Caco-2 (cell line): ENCODE measurements around the gene ZEB1. TPM values are rescaled to one million over a fixed set of nuclear protein-coding genes. Genes with fewer than 3 reads are reported as not detected.

ENCODE experiments used
- BruUV-seq: library from RNA; stranded (reverse); fragments of 400-500 nt; replicated peaks from 2 replicates; lab custom pipeline; 2021; lab: Mats Ljungman, UMichigan
- CTCF ChIA-PET: fragments of 300-600 bp; sonication (Branson Sonifier 250); formaldehyde crosslinking; loops from one replicate; lab custom pipeline; 2022; ENCODE audit warnings: antibody characterized with exemption; lab: Charles Lee
- POLR2A ChIA-PET: fragments of 300-600 bp; sonication (Branson Sonifier 250); formaldehyde crosslinking; loops from one replicate; lab custom pipeline; 2022; ENCODE audit warnings: antibody characterized with exemption; lab: Charles Lee
- DNase-seq, 2 experiments: peaks; one replicate each; pipeline versions ENCODE4 v3.0.0 to v3.0.0-alpha.2; 2020 to 2022
- H3K27me3 ChIP-seq: replicated peaks from 2 replicates; pipeline ENCODE4 v1.6.0; 2011; ENCODE audit warnings: low read length; ENCODE audit not compliant: control insufficient read depth, insufficient read depth
- H3K36me3 ChIP-seq: 2 replicates; pipeline ENCODE4 v1.5.1; 2011; ENCODE audit warnings: low read length; ENCODE audit not compliant: control insufficient read depth, insufficient read depth
- H3K4me1 ChIP-seq: fragments of 250-450 bp; sonication (Bioruptor Pico); 2 replicates; pipeline ENCODE4 v1.5.1; 2020; ENCODE audit warnings: mild to moderate bottlenecking
- H3K4me3 ChIP-seq: 2 replicates; pipeline ENCODE4 v1.5.1; 2011; ENCODE audit warnings: low read depth, mild to moderate bottlenecking, control low read depth, low read length
- H3K9me3 ChIP-seq: fragments of 250-450 bp; sonication (Bioruptor Pico); 2 replicates; pipeline ENCODE4 v1.5.1; 2020; ENCODE audit warnings: mild to moderate bottlenecking, moderate library complexity
- H3K27ac Mint-ChIP-seq: one replicate; pipeline ENCODE4 v1.8.0; 2022; ENCODE audit warnings: mixed read lengths; ENCODE audit not compliant: unreplicated experiment
- H3K27me3 Mint-ChIP-seq: one replicate; pipeline ENCODE4 v1.8.0; 2022; ENCODE audit warnings: mixed read lengths; ENCODE audit not compliant: insufficient read depth, unreplicated experiment
- H3K36me3 Mint-ChIP-seq: one replicate; pipeline ENCODE4 v1.8.0; 2022; ENCODE audit warnings: mild to moderate bottlenecking, mixed read lengths; ENCODE audit not compliant: insufficient read depth, unreplicated experiment
- H3K4me1 Mint-ChIP-seq: one replicate; pipeline ENCODE4 v1.8.0; 2022; ENCODE audit warnings: low read depth, mixed read lengths; ENCODE audit not compliant: unreplicated experiment
- H3K4me3 Mint-ChIP-seq: one replicate; pipeline ENCODE4 v1.8.0; 2022; ENCODE audit warnings: mild to moderate bottlenecking, moderate library complexity, mixed read lengths; ENCODE audit not compliant: unreplicated experiment
- H3K9me3 Mint-ChIP-seq: one replicate; pipeline ENCODE4 v1.8.0; 2022; ENCODE audit warnings: mixed read lengths; ENCODE audit not compliant: unreplicated experiment
- CTCF ChIP-seq, 2 experiments: fragments of 200-600 bp in 1 of 2; IDR thresholded peaks; 1 replicate in 1 of 2; 2 replicates in 1 of 2; pipeline versions ENCODE4 v1.5.1 to v1.8.0; 2011 to 2022; ENCODE audit warnings: antibody characterized with exemption in 1 of 2, control low read depth in 1 of 2, inconsistent platforms in 1 of 2, low read depth in 1 of 2, low read length in 1 of 2, mild to moderate bottlenecking in 1 of 2, moderate library complexity in 1 of 2; ENCODE audit not compliant: insufficient read depth in 1 of 2, severe bottlenecking in 1 of 2, unreplicated experiment in 1 of 2
- intact Hi-C: fragments of 100-400 bp; cut with micrococcal nuclease; formaldehyde crosslinking; loops from one replicate; pipeline ENCODE4 v1.10.0; 2022; ENCODE audit not compliant: unreplicated experiment
- total RNA-seq: library from RNA; stranded (reverse); gene quantifications from 2 replicates; pipeline ENCODE4 v1.2.3, GENCODE V29; 2022

ZEB1 gene
- total RNA-seq, 1 experiment from 2014 or later, result not detected

GRCh38 chr10:31460242-31460641 lies 141.2 kb downstream of the ZEB1 start:
- Mint-ChIP-seq H3K36me3 (no peaks in the 10 kb centered on the region), H3K4me1 (no peaks in the 10 kb centered on the region), H3K4me3 (no peak overlapping the region), H3K9me3 (no peaks in the 10 kb centered on the region), H3K27ac (no peak overlapping the region), H3K27me3 (peaks cover 7% of the 10 kb centered on the region)
- H3K4me3 ChIP-seq, result no peak overlapping the region
- ChIA-PET CTCF (no interaction called here), POLR2A (no interaction called here)
- no peak for TF ChIP-seq CTCF (IDR thresholded peaks at IDR 0.05; ENCODE audit: insufficient read depth in 1 of 2, low read depth in 1 of 2, low read length in 1 of 2, severe bottlenecking in 1 of 2, unreplicated experiment in 1 of 2)
- DNase-seq, result no peak
- H3K27me3 ChIP-seq, result no peaks in the 10 kb centered on the region
- BruUV-seq, result no TSS peak
- H3K36me3 ChIP-seq, result no peaks in the 10 kb centered on the region
- intact Hi-C loops, result loop anchor here (10.0 kb wide), 1 partner anchor 735 kb away; no protein-coding TSS in a partner anchor
- no peaks in the 10 kb centered on the region for H3K4me1 ChIP-seq
- no peaks in the 10 kb centered on the region for H3K9me3 ChIP-seq

GRCh38 chr10:31464552-31464951 lies 145.5 kb downstream of the ZEB1 start:
- H3K27me3 Mint-ChIP-seq, result peaks cover 7% of the 10 kb centered on the region
- no peaks in the 10 kb centered on the region for H3K27me3 ChIP-seq
- no peak for TF ChIP-seq CTCF (IDR thresholded peaks at IDR 0.05; ENCODE audit: insufficient read depth in 1 of 2, low read depth in 1 of 2, low read length in 1 of 2, severe bottlenecking in 1 of 2, unreplicated experiment in 1 of 2)
- POLR2A ChIA-PET, result no interaction called here
- H3K9me3 ChIP-seq, result 0 out of 2 replicates have a peak, but pooled peaks cover 3% of the 10 kb centered on the region
- no peaks in the 10 kb centered on the region for H3K36me3 Mint-ChIP-seq
- no peaks in the 10 kb centered on the region for H3K4me1 Mint-ChIP-seq
- H3K36me3 ChIP-seq, result no peaks in the 10 kb centered on the region
- H3K9me3 Mint-ChIP-seq, result no peaks in the 10 kb centered on the region
- H3K4me3 Mint-ChIP-seq, result no peak overlapping the region
- no TSS peak for BruUV-seq
- H3K4me1 ChIP-seq, result no peaks in the 10 kb centered on the region
- no peak overlapping the region for H3K4me3 ChIP-seq
- DNase-seq, result no peak
- H3K27ac Mint-ChIP-seq, result no peak overlapping the region
- CTCF ChIA-PET, result no interaction called here
- intact Hi-C loops, result loop anchor here (10.0 kb wide), 1 partner anchor 740 kb away; no protein-coding TSS in a partner anchor

- BruUV-seq, result no TSS peak
- no peaks in the 10 kb centered on the region for H3K36me3 Mint-ChIP-seq
- CTCF ChIA-PET, result no interaction called here
Observed at GRCh38 chr10:31466313-31466712, 147.3 kb downstream of the ZEB1 start.

More at GRCh38 chr10:31466313-31466712, 147.3 kb downstream of the ZEB1 start:
- Histone ChIP-seq H3K36me3 (no peaks in the 10 kb centered on the region), H3K4me3 (no peak overlapping the region), H3K9me3 (0 out of 2 replicates have a peak, but pooled peaks cover 3% of the 10 kb centered on the region), H3K27me3 (no peaks in the 10 kb centered on the region), H3K4me1 (no peaks in the 10 kb centered on the region)
- DNase-seq, result no peak
- Mint-ChIP-seq H3K4me1 (no peaks in the 10 kb centered on the region), H3K4me3 (no peak overlapping the region), H3K27me3 (peaks cover 7% of the 10 kb centered on the region), H3K9me3 (no peaks in the 10 kb centered on the region), H3K27ac (no peak overlapping the region)
- POLR2A ChIA-PET, result no interaction called here
- intact Hi-C loops, result loop anchor here (5.0 to 10.0 kb wide), 2 partner anchors 684 to 742 kb away; no protein-coding TSS in a partner anchor
- TF ChIP-seq CTCF (IDR thresholded peaks at IDR 0.05; ENCODE audit: insufficient read depth in 1 of 2, low read depth in 1 of 2, low read length in 1 of 2, severe bottlenecking in 1 of 2, unreplicated experiment in 1 of 2), result no peak
